CD4-positive, alpha-beta T cell treated with Interleukin-15 for 1 hour (primary cell): ENCODE data around the gene TXN.
"Not testable (repeated sequence)": the region's sequence is repeated elsewhere in the genome, so short reads cannot be mapped to it uniquely, and the experiment has no call there.

Experiments used
- DNase-seq: peaks from one replicate; pipeline ENCODE4 v3.0.0-alpha.2; 2020

The TXN gene

DNA sequence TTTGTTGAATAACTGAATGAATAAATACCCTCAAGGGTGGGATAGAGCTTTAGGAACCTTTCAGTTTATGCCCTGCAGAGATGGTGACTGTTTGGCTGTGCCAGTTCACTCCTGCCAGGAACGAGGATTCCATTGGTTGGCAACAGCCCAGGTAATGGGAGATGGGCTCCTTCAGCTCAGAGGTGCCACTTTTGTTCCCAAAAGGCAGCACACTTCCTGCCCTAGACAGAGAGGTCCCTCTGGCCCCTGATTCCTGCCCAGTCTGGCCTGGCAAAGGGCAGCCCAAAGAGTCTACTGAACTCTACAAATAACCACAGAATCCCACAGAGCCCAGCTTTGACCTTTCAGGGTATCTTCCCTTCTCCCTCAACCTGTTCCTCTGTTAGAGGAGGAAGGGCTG is 49.9 kb downstream of the TXN start:
- DNase-seq, result no peak

GRCh38 chr9:110205612-110206011 is 50.7 kb downstream of the TXN start:
- not testable (repeated sequence) for DNase-seq

GRCh38 chr9:110202232-110202631 is 54.1 kb downstream of the TXN start:
- DNase-seq, result no peak

- DNase-seq, result no peak
These were observed 56.7 kb downstream of the TXN start for GRCh38 chr9:110199643-110200042.

GRCh38 chr9:110198357-110198756 is 58.0 kb downstream of the TXN start:
- no peak for DNase-seq

DNA sequence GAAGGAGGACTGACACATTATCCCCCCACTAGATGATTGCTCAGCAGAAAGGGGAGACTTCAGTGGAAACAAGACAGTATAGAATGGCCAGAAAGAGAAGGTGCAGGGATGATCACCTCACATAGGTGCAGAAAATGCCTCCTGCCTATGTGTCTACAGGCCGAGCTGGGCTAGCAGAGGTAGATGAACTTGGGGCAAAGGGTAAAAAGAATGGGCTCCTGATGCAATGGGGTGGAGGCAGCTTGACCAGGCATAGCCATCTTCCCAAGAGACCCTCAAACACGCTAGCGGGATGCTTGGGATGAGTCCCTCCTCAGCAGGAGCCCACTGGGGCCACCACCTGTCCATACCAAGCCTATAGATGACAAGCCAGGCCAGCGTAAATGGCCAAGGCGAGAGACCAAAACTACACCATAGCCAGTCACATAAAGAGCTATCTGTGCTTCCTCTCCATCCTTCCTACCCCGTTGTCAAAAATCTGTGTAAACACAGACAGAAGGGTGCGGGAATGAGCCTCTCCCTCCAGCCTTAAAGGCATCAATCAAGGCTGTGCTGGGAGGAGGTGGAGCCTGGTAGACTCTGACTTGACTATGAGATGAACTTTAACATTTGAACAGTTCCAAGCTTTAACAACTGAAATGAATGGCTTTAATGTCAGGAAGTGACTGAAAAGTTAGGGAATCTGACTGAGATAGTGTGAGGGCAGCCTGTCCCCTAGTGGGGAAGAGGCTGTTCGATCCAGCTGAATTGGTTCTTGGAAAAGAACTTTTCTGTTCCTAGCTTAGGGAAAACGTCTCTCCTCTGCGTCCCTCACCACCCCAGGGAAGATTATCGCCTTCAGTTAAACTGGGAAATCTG is 58.7 kb downstream of the TXN start:
- DNase-seq, result no peak

- not testable (repeated sequence) for DNase-seq
These were observed 60.2 kb downstream of the TXN start for GRCh38 chr9:110196084-110196499.
